Stimulated activated naive CD8-positive, alpha-beta T cell treated with anti-CD3 and anti-CD28 coated beads, Interleukin-15, Interleukin-2, amounts not matched to agents 100 ng/mL and 50 ng/mL, for 24 hours (primary cell): ENCODE measurements around the gene ABR.

Experiments used
- H3K27ac Mint-ChIP-seq: one replicate; pipeline ENCODE4 v1.8.0; 2021; ENCODE audit warnings: mild to moderate bottlenecking, mixed read lengths
- H3K27me3 Mint-ChIP-seq: one replicate; pipeline ENCODE4 v1.8.0; 2021; ENCODE audit warnings: mixed read lengths
- H3K36me3 Mint-ChIP-seq: one replicate; pipeline ENCODE4 v1.8.0; 2021; ENCODE audit warnings: low read depth, mixed read lengths
- H3K4me1 Mint-ChIP-seq: one replicate; pipeline ENCODE4 v1.8.0; 2021; ENCODE audit warnings: low read depth, mixed read lengths
- H3K4me3 Mint-ChIP-seq: one replicate; pipeline ENCODE4 v1.8.0; 2021; ENCODE audit warnings: mild to moderate bottlenecking, mixed read lengths
- H3K9me3 Mint-ChIP-seq: one replicate; pipeline ENCODE4 v1.8.0; 2021; ENCODE audit warnings: mixed read lengths

The ABR gene

DNA sequence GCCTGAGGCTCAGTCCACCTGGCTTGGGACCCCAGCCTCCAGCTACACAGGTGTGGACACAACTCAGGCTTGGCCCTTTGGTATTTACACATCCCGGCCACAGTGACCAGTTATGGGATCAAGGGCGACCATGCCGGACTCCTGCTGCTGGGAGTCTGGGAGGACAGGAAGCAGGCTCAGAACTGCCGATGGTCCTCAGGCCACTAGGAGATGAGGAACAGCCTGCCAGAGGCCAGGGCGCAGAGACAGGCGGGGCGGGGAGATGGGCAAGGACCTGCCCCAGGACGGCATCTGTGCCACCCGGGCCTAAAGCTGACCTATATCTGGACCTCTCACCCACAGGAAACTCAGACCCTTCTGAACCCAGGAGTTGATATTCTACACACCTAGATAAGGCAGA is 212.7 kb downstream of the ABR start:
- no peak overlapping the region for H3K4me3 Mint-ChIP-seq
- peaks cover 12% of the 10 kb centered on the region for H3K4me1 Mint-ChIP-seq
- peaks cover 47% of the 10 kb centered on the region for H3K27me3 Mint-ChIP-seq
- no peak overlapping the region for H3K27ac Mint-ChIP-seq
- H3K9me3 Mint-ChIP-seq, result no peaks in the 10 kb centered on the region
- no peaks in the 10 kb centered on the region for H3K36me3 Mint-ChIP-seq

DNA sequence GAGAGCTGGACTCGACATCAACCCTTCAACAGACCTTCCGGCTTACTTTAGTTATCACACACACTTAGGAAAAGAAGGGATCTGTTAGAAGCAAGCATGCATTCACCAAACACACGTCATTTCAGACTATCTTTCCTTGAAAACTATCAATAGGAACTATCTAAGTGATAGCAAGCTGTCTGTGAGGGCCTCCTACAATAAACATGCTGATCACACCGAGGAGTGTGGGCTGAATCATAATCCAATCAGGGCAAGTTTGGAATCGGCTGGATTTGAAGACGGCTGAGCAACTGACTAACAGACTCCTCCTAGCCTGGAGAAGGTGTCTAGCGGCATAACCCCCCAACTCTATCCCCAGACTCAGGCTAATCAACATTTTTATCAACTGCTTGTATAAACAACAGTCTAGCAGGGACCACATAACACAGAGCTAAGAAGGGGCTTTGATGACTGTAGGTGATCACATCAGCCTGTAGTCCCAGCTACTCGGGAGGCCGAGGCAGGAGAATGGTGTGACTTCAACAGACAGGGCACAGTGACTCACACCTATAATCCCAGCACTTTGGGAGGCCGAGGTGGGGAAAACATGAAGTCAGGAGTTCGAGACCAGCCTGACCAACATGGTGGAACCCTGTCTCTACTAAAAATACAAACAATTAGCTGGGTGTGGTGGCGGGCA is 214.3 kb downstream of the ABR start:
- H3K4me3 Mint-ChIP-seq, result no peak overlapping the region
- H3K9me3 Mint-ChIP-seq, result no peaks in the 10 kb centered on the region
- peaks cover 48% of the 10 kb centered on the region for H3K27me3 Mint-ChIP-seq
- H3K4me1 Mint-ChIP-seq, result peaks cover 12% of the 10 kb centered on the region
- H3K27ac Mint-ChIP-seq, result no peak overlapping the region
- H3K36me3 Mint-ChIP-seq, result no peaks in the 10 kb centered on the region

DNA sequence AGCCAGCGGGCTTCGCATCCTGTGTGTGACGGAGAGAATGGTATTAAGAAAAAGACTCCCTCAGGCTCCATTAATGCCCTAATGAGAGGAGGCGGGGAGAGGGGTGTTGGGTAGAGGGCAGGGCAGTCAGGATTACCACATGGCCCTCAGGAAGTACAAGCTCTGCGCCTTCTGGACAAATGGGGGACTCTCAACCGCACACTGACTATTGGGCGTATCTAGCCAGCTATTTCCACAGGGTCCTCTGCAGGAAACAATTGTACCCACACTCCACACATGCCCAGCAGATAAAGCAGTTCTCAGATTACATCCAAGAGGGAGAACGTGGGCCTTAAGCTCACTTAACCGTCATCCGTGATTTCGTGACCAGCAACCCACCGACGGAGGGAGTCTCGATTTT is 214.9 kb downstream of the ABR start:
- Mint-ChIP-seq H3K4me3 (no peak overlapping the region), H3K9me3 (no peaks in the 10 kb centered on the region), H3K4me1 (peaks cover 9% of the 10 kb centered on the region), H3K27me3 (peaks cover 43% of the 10 kb centered on the region), H3K27ac (no peak overlapping the region), H3K36me3 (no peaks in the 10 kb centered on the region)

DNA sequence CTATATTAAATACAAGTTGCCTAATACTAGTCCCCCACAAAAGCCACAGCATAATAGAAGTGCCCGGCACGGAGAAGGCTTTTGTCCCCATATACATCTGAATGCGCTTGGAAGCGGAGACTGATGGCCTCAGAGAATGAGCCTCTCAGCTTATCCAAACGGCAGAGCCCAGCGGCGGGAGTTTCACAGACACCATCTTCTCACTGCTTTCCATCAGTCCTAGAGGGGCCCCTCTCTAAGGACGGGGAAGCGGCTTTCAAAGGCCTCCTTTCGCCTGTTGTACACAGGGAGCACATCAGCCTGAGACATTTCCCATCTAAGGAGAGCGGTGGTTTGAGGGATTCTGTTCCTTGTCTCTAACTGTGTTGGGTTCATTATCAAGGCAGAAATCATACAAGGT is 217.1 kb downstream of the ABR start:
- Mint-ChIP-seq H3K4me3 (no peak overlapping the region), H3K9me3 (no peaks in the 10 kb centered on the region), H3K27ac (no peak overlapping the region), H3K4me1 (no peaks in the 10 kb centered on the region), H3K36me3 (no peaks in the 10 kb centered on the region), H3K27me3 (peaks cover 23% of the 10 kb centered on the region)

DNA sequence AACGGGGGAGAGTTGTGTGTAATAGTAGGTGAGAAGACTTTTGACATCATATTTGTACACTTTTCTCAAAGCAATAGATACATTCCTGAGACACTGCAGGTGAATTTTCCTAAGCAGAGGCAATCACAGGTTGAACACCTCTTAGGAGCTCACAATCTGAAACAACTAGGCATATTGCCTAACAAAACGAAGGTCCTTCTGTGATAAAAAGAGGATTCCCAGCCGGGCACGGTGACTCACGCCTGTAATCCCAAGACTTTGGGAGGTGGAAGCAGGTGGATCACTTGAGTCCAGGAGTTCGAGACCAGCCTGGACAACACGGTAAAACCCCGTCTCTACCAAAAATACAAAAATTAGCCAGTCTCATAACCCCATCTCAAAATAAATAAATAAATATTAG is 217.6 kb downstream of the ABR start:
- Mint-ChIP-seq H3K27me3 (peaks cover 20% of the 10 kb centered on the region), H3K9me3 (no peaks in the 10 kb centered on the region), H3K4me3 (no peak overlapping the region), H3K27ac (no peak overlapping the region), H3K4me1 (no peaks in the 10 kb centered on the region), H3K36me3 (no peaks in the 10 kb centered on the region)

DNA sequence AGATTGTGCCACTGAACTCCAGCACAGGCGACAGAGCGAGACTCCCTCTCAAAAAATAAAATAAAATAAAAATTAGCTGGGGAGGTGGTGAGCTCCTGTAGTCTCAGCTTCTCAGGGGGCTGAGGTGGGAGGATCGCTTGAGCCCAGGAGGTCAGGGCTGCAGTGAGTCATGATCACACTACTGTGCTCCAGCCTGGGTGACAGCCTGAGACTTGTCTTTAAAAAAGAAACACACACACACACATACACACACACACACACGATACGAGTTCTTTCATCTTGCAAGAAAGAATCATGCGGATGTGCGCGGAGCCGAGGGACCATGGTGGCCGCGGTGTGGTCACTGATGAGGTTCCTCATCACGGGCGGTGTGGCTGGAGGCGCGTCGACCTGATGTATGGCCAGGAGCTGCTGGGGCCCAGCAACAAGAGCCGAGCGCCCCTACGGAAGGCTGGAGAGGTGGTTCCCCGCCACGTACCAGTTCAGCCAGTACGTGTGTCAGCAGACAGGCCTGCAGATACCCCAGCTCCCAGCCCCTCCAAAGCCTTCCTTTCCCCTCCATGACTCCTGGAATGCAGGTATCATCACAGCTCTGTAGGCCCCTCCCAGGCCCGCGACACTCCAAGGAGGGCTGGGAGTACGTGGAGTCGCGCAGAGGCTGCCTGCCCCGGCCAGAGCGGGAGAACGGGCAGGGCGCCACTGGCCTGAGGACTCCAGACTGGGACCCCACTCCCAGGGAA is 220.9 kb downstream of the ABR start:
- Mint-ChIP-seq H3K36me3 (no peaks in the 10 kb centered on the region), H3K4me3 (no peak overlapping the region), H3K27ac (no peak overlapping the region), H3K9me3 (no peaks in the 10 kb centered on the region), H3K4me1 (no peaks in the 10 kb centered on the region), H3K27me3 (peaks cover 5% of the 10 kb centered on the region)

DNA sequence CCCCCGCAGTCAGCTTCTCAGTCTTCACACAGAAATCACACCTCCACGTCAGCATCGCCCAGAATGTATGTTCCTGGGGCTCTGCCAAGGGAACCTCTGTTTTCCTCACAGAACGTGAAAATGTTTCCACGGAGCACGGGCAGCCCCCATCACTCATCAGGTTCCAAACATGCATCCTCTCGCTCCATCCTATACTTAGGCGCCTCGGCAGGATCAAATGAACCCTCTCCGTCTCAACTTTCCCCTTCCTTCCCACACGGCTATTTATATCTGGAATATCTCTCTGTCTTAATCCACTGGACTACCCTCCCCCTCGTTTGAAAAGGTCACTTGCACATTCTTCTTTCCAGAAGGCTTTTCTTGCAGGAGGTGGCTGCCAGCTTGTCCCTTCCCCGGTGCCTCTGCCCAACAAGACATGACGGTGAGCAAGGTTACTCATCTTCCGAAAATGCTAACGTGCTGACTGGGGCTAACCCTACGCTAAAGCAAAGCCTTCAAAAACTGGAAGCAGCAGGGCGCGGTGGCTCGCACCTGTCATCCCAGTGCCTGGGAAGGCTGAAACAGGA is 221.8 kb downstream of the ABR start:
- H3K27me3 Mint-ChIP-seq, result peaks cover 5% of the 10 kb centered on the region
- no peaks in the 10 kb centered on the region for H3K9me3 Mint-ChIP-seq
- H3K4me1 Mint-ChIP-seq, result no peaks in the 10 kb centered on the region
- H3K36me3 Mint-ChIP-seq, result no peaks in the 10 kb centered on the region
- H3K27ac Mint-ChIP-seq, result no peak overlapping the region
- H3K4me3 Mint-ChIP-seq, result no peak overlapping the region

DNA sequence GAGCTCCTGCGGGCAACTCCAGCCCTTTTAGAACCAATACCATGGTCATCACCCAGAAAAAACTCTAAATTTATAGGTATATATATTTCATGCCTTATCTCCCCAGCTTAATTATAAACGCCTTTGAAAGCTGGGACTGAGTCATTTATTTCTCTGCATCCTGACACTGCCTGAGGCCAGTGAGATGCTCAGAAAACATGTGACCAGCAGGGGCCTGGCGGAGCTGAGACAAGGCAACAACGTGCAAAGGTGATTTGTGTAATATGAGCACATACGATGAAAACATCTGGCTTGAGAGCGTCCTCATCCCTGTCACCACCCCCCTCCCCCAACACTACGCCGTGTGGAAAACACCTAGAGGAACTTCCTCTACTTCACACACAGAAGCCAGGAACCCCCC is 222.9 kb downstream of the ABR start:
- Mint-ChIP-seq H3K4me1 (no peaks in the 10 kb centered on the region), H3K36me3 (no peaks in the 10 kb centered on the region), H3K9me3 (no peaks in the 10 kb centered on the region), H3K27ac (no peak overlapping the region), H3K27me3 (peaks cover 6% of the 10 kb centered on the region), H3K4me3 (no peak overlapping the region)

DNA sequence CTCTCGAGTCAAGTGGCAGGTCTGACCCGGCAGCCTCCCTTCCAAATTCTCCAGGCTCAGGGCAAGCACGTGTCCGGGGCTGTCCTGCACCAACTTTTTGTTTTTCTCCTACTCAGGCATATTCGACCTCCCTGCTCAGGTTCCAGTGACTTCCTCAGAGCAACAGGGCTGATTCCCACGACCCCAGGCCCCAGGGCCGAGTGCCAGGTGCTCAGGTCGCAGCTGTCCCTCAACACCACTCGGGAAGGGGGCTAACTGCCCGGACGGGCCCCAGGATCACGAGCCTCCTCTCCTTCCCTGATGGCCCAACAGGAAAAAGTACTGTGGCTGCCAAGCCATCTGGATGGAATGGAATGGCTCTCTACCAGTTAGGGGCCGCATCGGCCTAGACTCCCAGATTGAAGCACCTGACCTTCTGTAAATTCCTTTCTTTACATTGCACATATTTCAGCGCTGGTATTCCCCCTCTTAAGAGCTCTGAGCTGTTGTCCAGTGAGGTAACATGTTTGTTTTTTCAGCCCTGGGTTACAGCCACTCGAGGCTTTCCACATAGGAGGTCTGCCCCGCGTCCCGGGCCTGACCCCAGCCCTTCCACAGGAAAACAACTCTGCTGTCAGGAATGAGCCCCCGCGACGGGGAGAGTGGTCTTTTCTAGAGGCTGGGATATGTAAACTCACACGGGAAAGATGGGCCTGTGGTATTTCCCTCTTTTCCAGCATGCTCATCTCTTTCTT is 225.2 kb downstream of the ABR start:
- Mint-ChIP-seq H3K9me3 (no peaks in the 10 kb centered on the region), H3K4me1 (no peaks in the 10 kb centered on the region), H3K27ac (no peak overlapping the region), H3K4me3 (no peak overlapping the region), H3K36me3 (no peaks in the 10 kb centered on the region), H3K27me3 (peaks cover 14% of the 10 kb centered on the region)

DNA sequence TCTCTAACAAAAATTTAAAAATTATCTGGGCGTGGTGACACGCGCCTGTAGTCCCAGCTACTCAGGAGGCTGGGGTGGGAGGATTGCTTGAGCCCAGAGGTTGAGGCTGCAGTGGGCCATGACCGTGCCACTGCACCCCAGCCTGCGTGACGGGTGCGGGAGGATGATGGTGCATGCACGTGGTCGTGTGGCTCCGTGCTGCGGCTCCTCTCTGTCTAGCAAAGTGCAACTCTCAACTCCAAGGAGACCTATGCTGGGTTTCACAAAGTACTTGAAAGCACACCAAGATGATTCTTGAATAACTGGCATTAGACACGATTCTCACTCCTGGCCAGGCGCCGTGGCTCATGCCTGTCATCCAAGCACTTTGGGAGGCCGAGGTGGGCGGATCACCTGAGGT is 226.0 kb downstream of the ABR start:
- Mint-ChIP-seq H3K9me3 (no peaks in the 10 kb centered on the region), H3K4me3 (no peak overlapping the region), H3K27ac (no peak overlapping the region), H3K36me3 (no peaks in the 10 kb centered on the region), H3K27me3 (peaks cover 14% of the 10 kb centered on the region), H3K4me1 (no peaks in the 10 kb centered on the region)
